ENCODE results near the gene SLC25A41. TPM values are rescaled to one million over a fixed set of nuclear protein-coding genes. Genes with fewer than 3 reads are reported as not detected.

The SLC25A41 gene
- total RNA-seq, 1 donor from 2014 or later: 0.30 TPM

- no peak for DNase-seq (ENCODE audit: low spot score)
- Mint-ChIP-seq H3K27me3 (ENCODE audit: low read depth) (no peaks in the 10 kb centered on the region), H3K4me1 (ENCODE audit: low read depth) (no peaks in the 10 kb centered on the region), H3K9me3 (no peaks in the 10 kb centered on the region), H3K4me3 (ENCODE audit: low read depth) (no peak overlapping the region), H3K27ac (no peak overlapping the region), H3K36me3 (ENCODE audit: low read depth) (peaks cover 50% of the 10 kb centered on the region)
- intact Hi-C loops (cut with micrococcal nuclease): no loop called here
Measured at GRCh38 chr19:6471076-6471475, 37.5 kb upstream of the SLC25A41 start.

GRCh38 chr19:6470173-6470572 is 36.6 kb upstream of the SLC25A41 start:
- no peak for DNase-seq (ENCODE audit: low spot score)
- Mint-ChIP-seq H3K4me1 (ENCODE audit: low read depth) (no peaks in the 10 kb centered on the region), H3K9me3 (no peaks in the 10 kb centered on the region), H3K36me3 (ENCODE audit: low read depth) (peaks cover 44% of the 10 kb centered on the region), H3K27me3 (ENCODE audit: low read depth) (no peaks in the 10 kb centered on the region), H3K4me3 (ENCODE audit: low read depth) (no peak overlapping the region), H3K27ac (no peak overlapping the region)
- intact Hi-C loops (cut with micrococcal nuclease): no loop called here

- Mint-ChIP-seq H3K4me3 (ENCODE audit: low read depth) (no peak overlapping the region), H3K9me3 (no peaks in the 10 kb centered on the region), H3K27ac (no peak overlapping the region), H3K27me3 (ENCODE audit: low read depth) (no peaks in the 10 kb centered on the region), H3K36me3 (ENCODE audit: low read depth) (peaks cover 34% of the 10 kb centered on the region), H3K4me1 (ENCODE audit: low read depth) (peaks cover 2% of the 10 kb centered on the region)
- no peak for DNase-seq (ENCODE audit: low spot score)
- intact Hi-C loops (cut with micrococcal nuclease): no loop called here
Measured at GRCh38 chr19:6467384-6467783, 33.8 kb upstream of the SLC25A41 start.

GRCh38 chr19:6466526-6467248 is 33.1 kb upstream of the SLC25A41 start:
- Mint-ChIP-seq H3K4me3 (ENCODE audit: low read depth) (no peak overlapping the region), H3K27ac (no peak overlapping the region), H3K4me1 (ENCODE audit: low read depth) (peaks cover 2% of the 10 kb centered on the region), H3K36me3 (ENCODE audit: low read depth) (peaks cover 29% of the 10 kb centered on the region), H3K9me3 (no peaks in the 10 kb centered on the region), H3K27me3 (ENCODE audit: low read depth) (no peaks in the 10 kb centered on the region)
- intact Hi-C loops (cut with micrococcal nuclease): no loop called here
- DNase-seq (ENCODE audit: low spot score): no peak

- peaks cover 23% of the 10 kb centered on the region for H3K36me3 Mint-ChIP-seq (ENCODE audit: low read depth)
Measured at GRCh38 chr19:6465663-6466062, 32.1 kb upstream of the SLC25A41 start.

GRCh38 chr19:6465006-6465405 is 31.4 kb upstream of the SLC25A41 start:
- intact Hi-C loops (cut with micrococcal nuclease): no loop called here
- Mint-ChIP-seq H3K27ac (no peak overlapping the region), H3K4me3 (ENCODE audit: low read depth) (no peak overlapping the region), H3K4me1 (ENCODE audit: low read depth) (peaks cover 2% of the 10 kb centered on the region), H3K27me3 (ENCODE audit: low read depth) (no peaks in the 10 kb centered on the region), H3K9me3 (no peaks in the 10 kb centered on the region), H3K36me3 (ENCODE audit: low read depth) (peaks cover 19% of the 10 kb centered on the region)
- DNase-seq (ENCODE audit: low spot score): no peak

More at GRCh38 chr19:6465663-6466062, 32.1 kb upstream of the SLC25A41 start:
- H3K4me3 Mint-ChIP-seq (ENCODE audit: low read depth): no peak overlapping the region
- H3K9me3 Mint-ChIP-seq: no peaks in the 10 kb centered on the region
- no peaks in the 10 kb centered on the region for H3K27me3 Mint-ChIP-seq (ENCODE audit: low read depth)
- H3K27ac Mint-ChIP-seq: no peak overlapping the region
- H3K4me1 Mint-ChIP-seq (ENCODE audit: low read depth): peaks cover 2% of the 10 kb centered on the region
- DNase-seq (ENCODE audit: low spot score): no peak
- intact Hi-C loops (cut with micrococcal nuclease): no loop called here

GRCh38 chr19:6464070-6464873 is 30.7 kb upstream of the SLC25A41 start, which contains the start of gene CRB3:
Gene CRB3, plus strand, starts transcription at chr19:6464271. Its CDS starts 431 bp downstream, at chr19:6464702.
- intact Hi-C loops (cut with micrococcal nuclease): no loop called here
- no peak for DNase-seq (ENCODE audit: low spot score)
- Mint-ChIP-seq H3K27ac (no peak within 1 kb of the TSS), H3K27me3 (ENCODE audit: low read depth) (no peaks in the 10 kb centered on the region), H3K4me1 (ENCODE audit: low read depth) (peaks cover 2% of the 10 kb centered on the region), H3K4me3 (ENCODE audit: low read depth) (no peak within 1 kb of the TSS), H3K9me3 (no peaks in the 10 kb centered on the region), H3K36me3 (ENCODE audit: low read depth) (peaks cover 14% of the 10 kb centered on the region)

GRCh38 chr19:6460099-6460884 is 26.7 kb upstream of the SLC25A41 start:
- Mint-ChIP-seq H3K27ac (peak overlapping the region; percentile 44), H3K9me3 (peaks cover 2% of the 10 kb centered on the region), H3K27me3 (ENCODE audit: low read depth) (no peaks in the 10 kb centered on the region), H3K4me1 (ENCODE audit: low read depth) (peaks cover 8% of the 10 kb centered on the region), H3K36me3 (ENCODE audit: low read depth) (peaks cover 12% of the 10 kb centered on the region), H3K4me3 (ENCODE audit: low read depth) (peak overlapping the region; percentile 88)
- DNase-seq (ENCODE audit: low spot score): peak; percentile 97
- intact Hi-C loops (cut with micrococcal nuclease): loop anchor here (1.0 kb wide), 2 partner anchors 35 to 56 kb away; no protein-coding TSS in a partner anchor

GRCh38 chr19:6459262-6460098 is 25.9 kb upstream of the SLC25A41 start, which contains the start of gene SLC25A23:
Gene SLC25A23, minus strand, starts transcription at chr19:6459792. Its CDS starts 164 bp downstream, at chr19:6459628.
- Mint-ChIP-seq H3K27me3 (ENCODE audit: low read depth) (no peaks in the 10 kb centered on the region), H3K9me3 (peaks cover 9% of the 10 kb centered on the region), H3K4me1 (ENCODE audit: low read depth) (peaks cover 8% of the 10 kb centered on the region), H3K27ac (peak within 1 kb of the TSS; percentile 48), H3K4me3 (ENCODE audit: low read depth) (peak within 1 kb of the TSS; percentile 88), H3K36me3 (ENCODE audit: low read depth) (peaks cover 20% of the 10 kb centered on the region)
- intact Hi-C loops (cut with micrococcal nuclease): loop anchor here (1.0 kb wide), 2 partner anchors 34 to 57 kb away; no protein-coding TSS in a partner anchor
- peak; percentile 53 for DNase-seq (ENCODE audit: low spot score)

- intact Hi-C loops (cut with micrococcal nuclease): no loop called here
- no peak for DNase-seq (ENCODE audit: low spot score)
- Mint-ChIP-seq H3K4me1 (ENCODE audit: low read depth) (peaks cover 7% of the 10 kb centered on the region), H3K27me3 (ENCODE audit: low read depth) (no peaks in the 10 kb centered on the region), H3K9me3 (peaks cover 15% of the 10 kb centered on the region), H3K27ac (peak overlapping the region; percentile 48), H3K4me3 (ENCODE audit: low read depth) (peak overlapping the region; percentile 86), H3K36me3 (ENCODE audit: low read depth) (peaks cover 27% of the 10 kb centered on the region)
Measured at GRCh38 chr19:6458695-6459261, 25.2 kb upstream of the SLC25A41 start.

GRCh38 chr19:6457958-6458694 is 24.6 kb upstream of the SLC25A41 start:
- Mint-ChIP-seq H3K36me3 (ENCODE audit: low read depth) (peaks cover 34% of the 10 kb centered on the region), H3K4me3 (ENCODE audit: low read depth) (peak overlapping the region; percentile 86), H3K27ac (no peak overlapping the region), H3K27me3 (ENCODE audit: low read depth) (no peaks in the 10 kb centered on the region), H3K4me1 (ENCODE audit: low read depth) (peaks cover 6% of the 10 kb centered on the region), H3K9me3 (peaks cover 19% of the 10 kb centered on the region)
- intact Hi-C loops (cut with micrococcal nuclease): no loop called here
- no peak for DNase-seq (ENCODE audit: low spot score)

Measured in activated T-helper 2 cell treated with anti-CD3 and anti-CD28 coated beads, Interferon-gamma antibody, Interleukin-2, Interleukin-4, amounts not matched to agents 10 μg/mL and 5 μg/mL and 100 μg/mL, durations not matched to agents 14 hours and 24 hours and 36 hours (primary cell).